Measurements from ENCODE around the gene SDHA.
A peak's percentile ranks its signal among the peaks of the same experiment; 100 is the strongest.
"Not testable (repeated sequence)": the region's sequence is repeated elsewhere in the genome, so short reads cannot be mapped to it uniquely, and the experiment has no call there.

SDHA gene

DNA sequence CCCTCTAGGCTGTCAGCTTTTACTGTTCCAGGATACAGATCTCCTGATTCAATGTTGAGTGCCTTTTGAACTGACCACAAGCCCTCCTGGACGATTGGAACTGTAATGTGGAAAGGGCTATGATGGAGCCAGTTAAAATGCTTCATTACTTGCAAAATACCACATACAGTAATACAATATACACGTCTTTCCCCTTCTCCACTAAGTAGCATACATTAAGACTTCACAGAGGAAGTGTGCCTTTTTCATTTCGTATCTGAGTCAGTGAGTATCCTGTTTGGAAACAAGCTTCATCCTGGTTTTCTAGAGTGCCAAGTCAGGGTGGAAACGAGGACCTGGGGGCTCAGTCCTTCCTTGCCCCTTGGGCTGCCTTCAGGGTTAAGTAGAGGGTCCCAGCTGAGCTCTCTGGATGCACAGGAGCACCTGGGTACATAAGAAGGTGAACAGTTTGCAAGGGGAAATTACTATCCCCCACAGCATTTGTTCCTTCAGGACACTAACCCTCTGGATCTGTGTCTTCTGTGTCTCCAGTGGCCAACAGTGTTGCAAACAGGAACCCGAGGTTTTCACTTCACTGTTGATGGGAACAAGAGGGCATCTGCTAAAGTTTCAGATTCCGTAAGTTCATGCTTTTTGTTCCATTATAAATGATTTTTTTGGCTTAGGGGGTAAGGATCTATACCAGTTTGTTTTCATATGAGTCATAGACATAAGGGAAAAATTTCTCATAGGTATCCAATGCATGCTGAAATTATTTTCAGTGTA, 5.0 kb downstream of the SDHA start:
- DNase-seq (ENCODE audit: low read depth), result peak; percentile 60

DNA sequence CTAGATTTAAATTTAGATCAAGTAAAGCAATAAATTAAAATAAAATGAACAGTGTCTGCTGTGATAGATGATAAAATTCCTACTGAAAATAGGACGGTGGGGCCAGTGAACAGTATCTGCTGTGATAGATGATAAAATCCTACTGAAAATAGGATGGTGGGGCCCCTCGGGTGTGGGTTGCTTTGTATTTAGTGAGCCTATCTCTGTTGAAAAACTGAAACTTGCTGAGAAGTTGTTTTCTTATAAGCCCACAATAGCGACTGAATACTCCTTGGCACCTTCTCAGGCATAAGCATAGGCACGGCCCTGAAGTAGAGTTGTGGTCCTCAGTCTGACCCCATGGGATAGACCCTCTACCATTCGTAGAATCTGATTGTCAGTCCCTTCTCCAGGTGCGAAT, 5.7 kb downstream of the SDHA start:
- DNase-seq (ENCODE audit: low read depth), result no peak

DNA sequence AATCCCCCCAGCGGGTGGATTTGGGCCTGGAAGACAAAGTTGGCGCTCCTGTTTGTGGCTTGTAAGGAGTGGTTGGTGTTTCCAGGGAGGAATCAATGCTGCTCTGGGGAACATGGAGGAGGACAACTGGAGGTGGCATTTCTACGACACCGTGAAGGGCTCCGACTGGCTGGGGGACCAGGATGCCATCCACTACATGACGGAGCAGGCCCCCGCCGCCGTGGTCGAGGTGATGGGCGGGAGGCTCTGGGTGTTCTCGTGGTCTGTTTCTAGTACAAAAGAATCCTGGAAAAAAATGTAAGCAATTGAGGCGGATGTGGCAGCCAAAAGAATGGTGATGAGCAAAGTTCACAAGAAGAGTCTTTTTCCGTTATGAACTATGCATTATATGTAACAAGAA, 7.2 kb downstream of the SDHA start:
- no peak for DNase-seq (ENCODE audit: low read depth)

DNA sequence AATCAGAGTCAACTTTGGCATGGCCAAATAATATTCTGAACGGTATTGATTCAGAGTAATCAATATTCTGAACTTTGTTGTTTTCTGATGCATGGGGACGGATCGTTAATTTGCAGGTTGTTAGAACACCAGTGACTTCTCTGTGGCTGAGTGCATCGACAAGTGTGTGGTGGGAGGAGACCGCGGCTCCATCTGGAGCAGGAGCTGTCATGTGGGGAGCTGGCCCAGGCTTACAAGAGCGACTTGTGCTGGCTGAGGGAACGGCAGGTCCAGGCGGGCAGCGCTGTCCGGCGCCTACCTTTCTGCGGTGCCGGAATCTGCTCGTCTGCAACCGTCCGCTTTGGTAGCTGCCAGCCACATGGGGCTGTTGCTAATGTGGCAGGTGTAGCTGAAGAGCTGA, 9.3 kb downstream of the SDHA start:
- not testable (repeated sequence) for DNase-seq (ENCODE audit: low read depth)

DNA sequence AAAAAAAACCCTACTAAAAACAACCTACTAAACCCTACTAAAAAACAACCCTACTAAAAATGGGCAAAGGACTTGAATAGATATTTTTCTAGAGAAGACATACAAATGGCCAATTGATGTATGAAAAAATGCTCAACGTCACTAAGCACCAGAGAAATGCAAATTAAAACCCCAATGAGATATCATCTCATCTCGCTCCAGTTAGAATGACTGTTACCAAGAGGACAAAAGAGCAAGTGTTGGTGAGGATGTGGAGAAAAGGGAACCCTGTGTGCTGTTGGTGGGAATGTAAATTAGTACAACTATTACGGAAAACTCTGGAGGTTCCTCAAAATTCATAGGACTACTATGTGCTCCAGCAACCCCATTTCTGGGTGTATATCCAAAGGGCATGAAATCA, 10.8 kb downstream of the SDHA start:
- no peak for DNase-seq (ENCODE audit: low read depth)

DNA sequence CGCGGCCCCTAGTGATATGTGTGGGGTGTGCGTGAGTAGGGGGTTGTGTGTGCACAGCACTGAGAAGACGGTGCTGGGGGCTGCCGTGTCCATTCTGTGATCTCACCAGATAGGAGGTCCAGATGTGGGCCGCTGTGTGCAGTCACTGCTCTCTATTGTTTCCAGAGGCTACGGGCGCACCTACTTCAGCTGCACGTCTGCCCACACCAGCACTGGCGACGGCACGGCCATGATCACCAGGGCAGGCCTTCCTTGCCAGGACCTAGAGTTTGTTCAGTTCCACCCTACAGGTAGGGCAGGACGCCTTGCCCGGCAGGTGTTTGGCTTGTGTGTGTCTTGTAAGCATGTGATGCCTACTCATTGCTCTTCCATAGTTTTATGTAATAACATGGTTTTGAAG, 12.6 kb downstream of the SDHA start:
- no peak for DNase-seq (ENCODE audit: low read depth)

DNA sequence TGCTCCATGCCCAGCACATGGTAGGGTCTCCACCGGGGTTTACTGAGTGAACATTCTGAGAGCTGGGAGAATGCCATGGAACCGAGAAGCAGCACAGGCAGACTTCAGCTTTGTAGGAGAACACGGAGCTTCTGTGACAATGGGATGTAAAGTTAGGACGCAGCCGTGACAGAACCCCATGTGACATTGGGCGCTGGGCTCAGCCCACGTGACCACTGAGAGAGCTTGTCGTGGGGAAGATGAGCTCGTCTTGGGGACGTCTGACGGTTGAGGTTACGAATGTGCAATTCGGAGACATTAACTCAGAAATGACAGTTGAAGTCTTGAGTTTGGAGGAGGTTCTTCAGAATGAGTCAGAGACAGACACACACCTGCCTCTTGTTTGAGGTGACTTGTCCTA, 13.5 kb downstream of the SDHA start:
- no peak for DNase-seq (ENCODE audit: low read depth)

DNA sequence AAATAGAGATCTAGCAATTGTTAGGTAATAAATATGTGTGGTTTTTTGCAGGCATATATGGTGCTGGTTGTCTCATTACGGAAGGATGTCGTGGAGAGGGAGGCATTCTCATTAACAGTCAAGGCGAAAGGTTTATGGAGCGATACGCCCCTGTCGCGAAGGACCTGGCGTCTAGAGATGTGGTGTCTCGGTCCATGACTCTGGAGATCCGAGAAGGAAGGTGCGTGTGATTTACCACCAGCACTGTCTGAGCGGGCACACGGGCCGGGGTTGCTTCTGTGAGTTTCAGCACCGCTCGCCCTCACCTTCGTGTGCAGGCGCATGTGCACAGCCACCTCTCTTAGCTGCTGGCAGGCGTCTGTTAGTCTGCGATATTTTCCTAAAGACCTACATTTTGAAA, 15.3 kb downstream of the SDHA start:
- DNase-seq (ENCODE audit: low read depth), result not testable (repeated sequence)

DNA sequence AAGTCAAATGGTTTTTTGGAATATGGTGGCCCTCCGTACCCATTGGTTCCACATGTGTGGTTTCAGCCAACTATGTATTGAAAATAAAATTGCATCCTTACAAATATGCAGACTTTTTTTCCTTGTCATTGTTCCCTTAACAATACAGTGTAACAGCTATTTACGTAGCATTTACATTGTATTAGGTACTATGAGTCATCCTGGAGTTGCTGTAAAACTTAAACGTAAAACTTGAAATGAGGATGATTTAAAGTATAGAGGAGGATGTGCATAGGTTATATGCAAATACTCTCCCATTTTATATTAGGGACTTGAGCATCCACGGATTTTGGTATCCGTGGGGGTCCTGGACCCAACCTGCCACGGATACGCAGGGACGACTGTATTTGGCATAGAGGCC, 16.3 kb downstream of the SDHA start:
- DNase-seq (ENCODE audit: low read depth), result no peak

DNA sequence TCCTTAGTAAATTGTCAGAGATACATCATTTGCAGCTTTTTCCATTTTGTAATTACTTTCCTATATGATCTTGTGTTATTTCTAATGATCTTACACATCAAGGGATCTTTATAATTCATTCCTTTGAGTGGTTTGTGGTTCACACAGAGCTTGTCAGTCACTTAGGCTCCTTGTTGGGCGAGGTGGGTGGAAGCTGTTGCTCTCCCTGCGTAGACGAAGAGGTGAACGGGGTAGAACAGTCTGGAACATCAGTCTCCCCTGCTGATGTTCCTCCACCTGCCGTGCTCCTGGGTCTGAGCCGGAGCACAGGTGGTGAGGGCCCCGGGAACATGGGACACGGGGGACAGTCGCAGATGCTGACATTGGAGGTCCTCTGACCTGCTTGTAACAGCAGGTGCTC, 17.4 kb downstream of the SDHA start:
- not testable (repeated sequence) for DNase-seq (ENCODE audit: low read depth)

DNA sequence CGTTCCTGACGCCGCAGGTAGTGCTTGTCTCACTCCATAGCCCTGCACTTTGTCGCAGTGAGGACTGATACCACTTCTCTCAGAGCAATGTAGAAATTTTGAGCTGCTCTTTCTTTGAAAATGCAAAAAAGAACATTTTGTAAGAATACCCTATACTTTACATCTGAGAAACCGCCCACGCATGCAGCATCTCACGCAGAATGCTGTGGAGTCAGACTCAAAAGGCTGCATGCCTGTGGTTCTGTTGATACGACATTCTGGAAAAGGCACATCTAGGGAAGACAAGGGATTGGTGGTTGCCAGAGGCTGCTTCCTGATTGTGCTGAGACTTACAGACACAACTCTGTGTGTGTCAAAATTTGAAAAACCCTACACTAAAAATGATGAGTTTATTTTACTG, 19.8 kb downstream of the SDHA start:
- DNase-seq (ENCODE audit: low read depth), result not testable (repeated sequence)

DNA sequence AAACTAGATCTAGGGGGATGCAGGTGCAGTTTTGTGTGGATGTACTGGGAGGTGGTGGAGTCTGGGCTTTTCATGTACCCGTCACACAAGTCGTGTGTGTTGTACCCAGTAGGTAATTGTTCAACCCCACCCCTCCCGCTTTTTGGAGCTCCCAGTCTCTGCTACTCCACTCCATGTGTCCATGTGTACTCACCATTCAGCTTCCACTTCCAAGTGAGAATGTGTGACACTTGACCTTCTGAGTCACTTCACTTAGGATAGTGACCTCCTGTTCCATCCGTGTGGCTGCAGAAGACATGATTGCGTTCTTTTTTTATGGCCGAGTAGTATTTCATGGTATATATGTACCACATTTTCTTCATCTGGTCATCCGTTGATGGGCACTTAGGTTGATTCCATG, 22.4 kb downstream of the SDHA start:
- not testable (repeated sequence) for DNase-seq (ENCODE audit: low read depth)

DNA sequence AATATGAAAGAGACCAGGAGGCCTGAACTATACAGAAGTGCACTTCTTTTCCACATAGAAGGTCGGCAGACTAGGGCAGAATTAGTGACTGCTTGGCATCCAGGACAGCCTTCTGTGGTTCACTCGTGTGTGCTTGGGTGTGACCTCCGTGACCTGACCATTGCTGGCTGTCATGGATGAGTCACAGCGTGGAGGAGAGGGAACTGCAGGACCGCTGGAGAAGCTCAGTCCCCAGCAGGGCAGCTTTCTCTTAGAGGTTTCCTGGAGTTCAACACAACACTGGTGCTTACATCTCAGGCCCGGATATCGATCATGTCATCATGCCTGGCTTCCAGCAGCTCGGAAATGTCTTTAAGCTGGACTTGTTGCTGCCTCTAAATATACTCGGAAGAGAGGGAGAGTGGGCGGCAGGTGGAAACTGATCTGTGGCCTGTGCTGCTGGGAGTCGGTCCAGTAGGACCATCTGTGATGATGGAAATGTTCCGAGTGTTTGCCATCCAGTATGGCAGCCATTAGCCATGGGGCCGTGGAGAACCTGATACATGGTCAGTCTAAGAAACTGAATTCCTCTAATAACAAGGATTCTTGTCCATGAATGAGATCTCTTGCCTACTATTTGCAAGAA, 23.0 kb downstream of the SDHA start:
- DNase-seq (ENCODE audit: low read depth), result not testable (repeated sequence)

DNA sequence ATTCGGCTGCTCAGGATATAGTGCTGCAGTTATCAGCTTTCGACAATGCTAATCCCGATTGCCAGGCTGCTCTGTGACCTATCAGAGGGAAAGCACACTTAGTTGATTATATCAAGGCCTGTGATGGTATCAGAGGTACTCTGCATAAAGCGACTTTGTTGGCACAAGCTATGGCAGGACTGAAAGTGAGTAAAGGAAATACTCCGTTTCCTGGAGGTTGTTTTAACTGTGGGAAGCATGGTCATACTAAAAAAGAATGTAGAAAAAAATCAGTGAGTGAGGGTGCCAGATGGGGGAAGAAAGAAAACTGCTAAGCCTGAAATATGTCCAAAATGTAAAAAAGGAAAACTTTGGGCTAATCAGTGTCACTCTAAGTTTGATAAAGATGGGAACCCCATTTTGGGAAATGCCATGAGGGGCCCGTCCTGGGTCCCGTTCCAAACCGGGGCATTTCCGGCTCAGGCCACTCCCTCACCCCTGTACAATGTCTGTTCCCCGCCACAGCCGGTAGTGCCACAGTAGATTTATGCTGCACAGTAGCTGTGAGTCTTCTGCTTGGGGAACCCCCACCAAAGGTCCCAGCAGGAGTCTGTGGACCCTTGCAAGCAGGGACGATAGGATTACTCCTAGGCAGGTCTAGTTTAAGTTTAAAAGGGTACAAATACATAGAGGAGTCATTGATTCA, 25.7 kb downstream of the SDHA start:
- not testable (repeated sequence) for DNase-seq (ENCODE audit: low read depth)

DNA sequence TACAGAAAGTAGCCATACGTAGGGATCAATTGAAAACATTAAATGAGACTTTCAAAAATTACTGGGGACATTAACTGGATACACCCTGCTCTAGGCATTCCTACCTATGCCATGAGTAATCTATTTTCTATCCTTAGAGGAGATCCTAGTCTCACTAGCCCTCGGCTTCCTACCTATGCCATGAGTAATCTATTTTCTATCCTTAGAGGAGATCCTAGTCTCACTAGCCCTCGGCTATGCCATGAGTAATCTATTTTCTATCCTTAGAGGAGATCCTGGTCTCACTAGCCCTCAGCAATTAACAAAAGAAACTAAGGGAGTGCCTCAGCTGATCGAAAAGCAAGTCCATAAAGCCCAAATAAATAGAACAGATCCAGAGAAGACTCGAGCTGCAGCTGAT, 27.6 kb downstream of the SDHA start:
- not testable (repeated sequence) for DNase-seq (ENCODE audit: low read depth)

DNA sequence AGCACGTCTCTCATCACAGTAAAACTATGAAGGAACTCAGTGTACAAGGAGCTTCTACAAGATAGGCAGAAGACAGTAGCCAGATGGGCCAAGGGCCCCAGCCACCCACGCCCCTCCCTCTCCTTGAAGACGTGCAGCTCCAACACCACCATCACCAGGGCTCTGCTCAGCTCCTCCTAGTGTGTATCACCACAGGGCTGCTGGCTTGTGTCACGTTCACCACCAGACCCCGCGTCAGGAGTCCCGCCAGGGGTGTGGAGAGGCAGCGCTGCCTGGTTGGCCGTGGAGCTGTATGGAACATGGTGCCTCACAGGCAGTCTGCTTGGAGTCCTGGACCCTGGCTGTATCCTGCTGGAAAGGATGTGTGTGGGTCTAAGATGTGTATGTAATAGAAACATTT, 32.3 kb downstream of the SDHA start:
- not testable (repeated sequence) for DNase-seq (ENCODE audit: low read depth)

DNA sequence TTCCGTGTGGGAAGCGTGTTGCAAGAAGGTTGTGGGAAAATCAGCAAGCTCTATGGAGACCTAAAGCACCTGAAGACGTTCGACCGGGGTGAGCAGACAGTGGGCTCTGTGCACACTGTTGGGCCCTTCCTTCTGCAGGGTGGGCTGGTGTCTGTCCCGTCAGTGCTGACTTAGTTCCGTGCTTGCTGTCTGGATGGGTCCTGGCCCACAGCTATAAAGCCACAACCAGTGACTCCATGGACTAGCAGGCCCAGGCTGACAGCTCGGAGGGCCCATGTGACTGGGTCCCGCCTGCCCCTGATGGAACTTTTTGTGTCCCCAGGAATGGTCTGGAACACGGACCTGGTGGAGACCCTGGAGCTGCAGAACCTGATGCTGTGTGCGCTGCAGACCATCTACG, 32.9 kb downstream of the SDHA start:
- not testable (repeated sequence) for DNase-seq (ENCODE audit: low read depth)

DNA sequence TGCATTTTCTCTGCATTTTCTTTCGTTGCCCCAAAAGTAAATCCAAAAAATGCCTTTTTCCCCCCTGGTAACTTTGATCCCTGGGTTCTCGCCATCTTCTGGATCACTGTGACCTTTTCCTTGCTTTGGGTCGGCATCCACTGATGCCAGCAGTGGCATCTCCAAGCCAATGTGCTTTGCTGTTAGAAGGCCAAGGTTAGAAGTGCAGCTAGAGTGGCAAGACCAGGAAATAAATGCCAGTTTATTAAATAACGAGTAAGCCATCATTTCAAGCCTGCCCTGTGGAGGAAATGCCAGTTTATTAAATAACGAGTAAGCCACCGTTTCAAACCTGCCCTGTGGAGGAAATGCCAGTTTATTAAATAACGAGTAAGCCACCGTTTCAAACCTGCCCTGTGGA, 33.4 kb downstream of the SDHA start:
- not testable (repeated sequence) for DNase-seq (ENCODE audit: low read depth)

DNA sequence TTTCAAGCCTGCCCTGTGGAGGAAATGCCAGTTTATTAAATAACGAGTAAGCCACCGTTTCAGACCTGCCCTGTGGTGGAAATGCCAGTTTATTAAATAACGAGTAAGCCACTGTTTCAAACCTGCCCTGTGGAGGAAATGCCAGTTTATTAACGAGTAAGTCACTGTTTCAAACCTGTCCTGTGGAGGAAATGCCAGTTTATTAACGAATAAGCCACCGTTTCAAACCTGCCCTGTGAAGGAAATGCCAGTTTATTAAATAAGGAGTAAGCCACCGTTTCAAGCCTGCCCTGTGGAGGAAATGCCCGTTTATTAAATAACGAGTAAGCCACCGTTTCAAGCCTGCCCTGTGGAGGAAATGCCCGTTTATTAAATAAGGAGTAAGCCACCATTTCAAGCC, 33.9 kb downstream of the SDHA start:
- not testable (repeated sequence) for DNase-seq (ENCODE audit: low read depth)

DNA sequence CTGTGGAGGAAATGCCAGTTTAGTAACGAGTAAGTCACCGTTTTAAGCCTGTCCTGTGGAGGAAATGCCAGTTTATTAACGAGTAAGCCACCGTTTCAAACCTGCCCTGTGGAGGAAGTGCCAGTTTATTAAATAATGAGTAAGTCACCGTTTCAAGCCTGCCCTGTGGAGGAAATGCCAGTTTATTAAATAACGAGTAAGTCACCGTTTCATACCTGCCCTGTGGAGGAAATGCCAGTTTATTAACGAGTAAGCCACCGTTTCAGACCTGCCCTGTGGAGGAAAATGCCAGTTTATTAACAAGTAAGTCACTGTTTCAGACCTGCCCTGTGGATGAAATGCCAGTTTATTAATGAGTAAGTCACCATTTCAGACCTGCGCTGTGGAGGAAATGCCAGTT, 34.4 kb downstream of the SDHA start:
- DNase-seq (ENCODE audit: low read depth), result no peak

DNA sequence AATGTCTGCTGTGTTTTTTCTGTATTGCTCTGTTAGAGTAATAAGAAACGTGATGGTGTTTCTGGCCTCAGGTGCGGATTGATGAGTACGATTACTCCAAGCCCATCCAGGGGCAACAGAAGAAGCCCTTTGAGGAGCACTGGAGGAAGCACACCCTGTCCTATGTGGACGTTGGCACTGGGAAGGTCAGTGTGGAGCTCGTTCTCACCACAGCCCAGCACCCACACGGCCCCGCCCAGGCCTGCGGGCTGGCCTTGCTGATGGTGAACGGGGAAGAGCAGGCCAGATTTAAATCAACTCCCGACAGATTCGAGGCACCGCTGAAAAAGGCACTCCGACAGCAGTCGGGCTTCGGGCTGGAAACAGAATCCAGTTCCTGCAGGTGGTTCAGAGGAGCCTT, 36.2 kb downstream of the SDHA start:
- DNase-seq (ENCODE audit: low read depth), result not testable (repeated sequence)

DNA sequence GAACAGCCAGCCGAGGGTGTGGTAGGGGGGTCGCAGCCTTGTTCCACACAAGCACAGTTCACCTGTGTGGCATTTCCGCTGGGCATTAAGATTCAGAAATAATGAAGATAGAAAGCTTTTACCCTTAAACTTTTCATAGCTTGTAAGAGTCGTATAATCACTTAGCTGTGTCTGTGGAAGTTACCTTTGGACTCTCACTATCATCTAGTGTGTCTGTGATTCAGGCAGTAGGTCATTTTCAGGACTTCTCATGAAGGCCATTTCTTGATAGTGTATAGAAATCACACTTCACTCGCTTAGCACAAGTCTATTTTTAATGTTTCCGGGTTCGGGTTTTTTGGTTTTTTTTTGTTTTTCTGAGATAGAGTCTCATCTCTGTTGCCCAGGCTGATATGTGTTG, 37.0 kb downstream of the SDHA start:
- not testable (repeated sequence) for DNase-seq (ENCODE audit: low read depth)

DNA sequence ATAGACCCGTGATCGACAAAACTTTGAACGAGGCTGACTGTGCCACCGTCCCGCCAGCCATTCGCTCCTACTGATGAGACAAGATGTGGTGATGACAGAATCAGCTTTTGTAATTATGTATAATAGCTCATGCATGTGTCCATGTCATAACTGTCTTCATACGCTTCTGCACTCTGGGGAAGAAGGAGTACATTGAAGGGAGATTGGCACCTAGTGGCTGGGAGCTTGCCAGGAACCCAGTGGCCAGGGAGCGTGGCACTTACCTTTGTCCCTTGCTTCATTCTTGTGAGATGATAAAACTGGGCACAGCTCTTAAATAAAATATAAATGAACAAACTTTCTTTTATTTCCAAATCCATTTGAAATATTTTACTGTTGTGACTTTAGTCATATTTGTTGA, 38.2 kb downstream of the SDHA start:
- DNase-seq (ENCODE audit: low read depth), result not testable (repeated sequence)

Data from fibroblast of gingiva (primary cell).